Smooth muscle cell (in vitro differentiated cells): ENCODE data around the gene EIF3B. TPM values are rescaled to one million over a fixed set of nuclear protein-coding genes. Genes with fewer than 3 reads are reported as not detected.
"Not testable (repeated sequence)": the region's sequence is repeated elsewhere in the genome, so short reads cannot be mapped to it uniquely, and the experiment has no call there.

Experiments
- DNase-seq: peaks from one replicate; lab custom pipeline; 2025; ENCODE audit not compliant: unreplicated experiment; lab: John Stamatoyannopoulos, UW
- H2AFZ ChIP-seq: fragments of 200-600 bp; sonication (generic); 2 replicates; pipeline ENCODE4 v1.6.0; 2016; ENCODE audit warnings: antibody characterized with exemption, low read depth, mild to moderate bottlenecking
- H3F3A ChIP-seq: fragments of 200-600 bp; sonication (generic); 2 replicates; pipeline ENCODE4 v1.6.0; 2017; ENCODE audit warnings: antibody characterized with exemption, low read depth
- H3K27ac ChIP-seq: fragments of 200-600 bp; sonication (generic); 2 replicates; pipeline ENCODE4 v1.5.1; 2016; ENCODE audit warnings: low read depth, mild to moderate bottlenecking
- H3K27me3 ChIP-seq: fragments of 200-600 bp; sonication (generic); 2 replicates; pipeline ENCODE4 v1.6.1; 2016; ENCODE audit warnings: low read depth, mild to moderate bottlenecking
- H3K36me3 ChIP-seq: fragments of 200-600 bp; sonication (generic); 2 replicates; pipeline ENCODE4 v1.5.1; 2016; ENCODE audit warnings: low read depth
- H3K4me1 ChIP-seq: fragments of 200-600 bp; sonication (generic); 2 replicates; pipeline ENCODE4 v1.5.1; 2016; ENCODE audit warnings: low read depth
- H3K4me2 ChIP-seq: fragments of 200-600 bp; sonication (generic); 2 replicates; pipeline ENCODE4 v1.6.0; 2016; ENCODE audit warnings: mild to moderate bottlenecking
- H3K4me3 ChIP-seq: fragments of 200-600 bp; sonication (generic); 2 replicates; pipeline ENCODE4 v1.5.1; 2016; ENCODE audit warnings: mild to moderate bottlenecking
- H3K79me2 ChIP-seq: fragments of 200-600 bp; sonication (generic); 2 replicates; pipeline ENCODE4 v1.6.0; 2016; ENCODE audit warnings: low read depth, mild to moderate bottlenecking
- H3K9ac ChIP-seq: fragments of 200-600 bp; sonication (generic); 2 replicates; pipeline ENCODE4 v1.6.0; 2016; ENCODE audit warnings: low read depth
- H3K9me3 ChIP-seq: fragments of 200-600 bp; sonication (generic); replicated peaks from 2 replicates; pipeline ENCODE4 v1.5.1; 2016; ENCODE audit warnings: low read depth
- H4K20me1 ChIP-seq: fragments of 200-600 bp; sonication (generic); 2 replicates; pipeline ENCODE4 v1.6.0; 2016; ENCODE audit warnings: low read depth
- CTCF ChIP-seq: fragments of 200-600 bp; sonication (generic); IDR thresholded peaks from 2 replicates; pipeline ENCODE4 v1.5.1; 2017; ENCODE audit warnings: borderline replicate concordance, mild to moderate bottlenecking, antibody characterized with exemption; ENCODE audit not compliant: insufficient read depth, poor library complexity, severe bottlenecking
- WGBS: methylation state at CpG from one replicate; pipeline ENCODE4 v1.1.7; 2016; ENCODE audit warnings: low lambda C conversion rate; 5-methylcytosine and 5-hydroxymethylcytosine counted together
- polyA plus RNA-seq: library from polyadenylated mRNA; unstranded; fragments of >200 nt; fragmentation: Nextera tagmentation; extraction: Ambion mirVana; gene quantifications from 2 replicates; pipeline ENCODE4 v1.2.1, GENCODE V29; 2016
- total RNA-seq: library from RNA; depleted of rRNA; stranded (reverse); fragments of >200 nt; gene quantifications from 2 replicates; pipeline ENCODE4 v1.2.3, GENCODE V29; 2014

Gene EIF3B
- total and polyA plus RNA-seq, 2 experiments from 2014 or later = 96.1 to 112 TPM

GRCh38 chr7:2416650-2417049, 62.0 kb downstream of the EIF3B start:
- Histone ChIP-seq H3F3A (peaks cover 5% of the 10 kb centered on the region), H3K4me2 (no peak overlapping the region), H3K36me3 (no peaks in the 10 kb centered on the region), H3K9me3 (no peaks in the 10 kb centered on the region), H3K79me2 (peaks cover 11% of the 10 kb centered on the region), H3K4me3 (no peak overlapping the region), H4K20me1 (peaks cover 12% of the 10 kb centered on the region), H2AFZ (no peak overlapping the region), H3K27ac (no peak overlapping the region), H3K9ac (no peak overlapping the region), H3K27me3 (no peaks in the 10 kb centered on the region), H3K4me1 (no peaks in the 10 kb centered on the region)
- DNase-seq = no peak
- no peak for TF ChIP-seq CTCF
- 91% methylated on average over 6 of the region's 6 CpGs for WGBS

GRCh38 chr7:2417178-2417577, 62.6 kb downstream of the EIF3B start:
- not testable (repeated sequence) for H3K9ac ChIP-seq, H2AFZ ChIP-seq, H3K27me3 ChIP-seq, H3K36me3 ChIP-seq, H3K4me2 ChIP-seq, H3F3A ChIP-seq, H3K4me1 ChIP-seq, H4K20me1 ChIP-seq, DNase-seq, H3K27ac ChIP-seq, H3K4me3 ChIP-seq, H3K9me3 ChIP-seq
- WGBS = 100% methylated on average over 3 of the region's 3 CpGs
- peaks cover 11% of the 10 kb centered on the region for H3K79me2 ChIP-seq

- TF ChIP-seq CTCF = no peak
- no peak for DNase-seq
Measured at GRCh38 chr7:2417981-2418481, 63.4 kb downstream of the EIF3B start.

GRCh38 chr7:2420216-2420933, 65.7 kb downstream of the EIF3B start:
- H3K9ac ChIP-seq = no peak overlapping the region
- H2AFZ ChIP-seq = no peak overlapping the region
- no peak overlapping the region for H3K27ac ChIP-seq
- no peaks in the 10 kb centered on the region for H3K27me3 ChIP-seq
- no peaks in the 10 kb centered on the region for H3K4me1 ChIP-seq
- TF ChIP-seq CTCF = no peak
- no peak for DNase-seq
- WGBS = 94% methylated on average over 7 of the region's 7 CpGs
- no peaks in the 10 kb centered on the region for H3K36me3 ChIP-seq
- H3K4me2 ChIP-seq = no peak overlapping the region
- peaks cover 13% of the 10 kb centered on the region for H4K20me1 ChIP-seq
- no peaks in the 10 kb centered on the region for H3F3A ChIP-seq
- no peak overlapping the region for H3K4me3 ChIP-seq
- no peaks in the 10 kb centered on the region for H3K9me3 ChIP-seq
- no peaks in the 10 kb centered on the region for H3K79me2 ChIP-seq

More at GRCh38 chr7:2417981-2418481, 63.4 kb downstream of the EIF3B start:
- H3K4me3 ChIP-seq = no peak overlapping the region
- no peak overlapping the region for H2AFZ ChIP-seq
- H3K4me2 ChIP-seq = no peak overlapping the region
- H3K9me3 ChIP-seq = no peaks in the 10 kb centered on the region
- no peak overlapping the region for H3K27ac ChIP-seq
- no peaks in the 10 kb centered on the region for H3K36me3 ChIP-seq
- peaks cover 11% of the 10 kb centered on the region for H3K79me2 ChIP-seq
- H3K4me1 ChIP-seq = no peaks in the 10 kb centered on the region
- no peaks in the 10 kb centered on the region for H3K27me3 ChIP-seq
- 87% methylated on average over 15 of the region's 15 CpGs for WGBS
- H3F3A ChIP-seq = peaks cover 4% of the 10 kb centered on the region
- H4K20me1 ChIP-seq = peaks cover 10% of the 10 kb centered on the region
- H3K9ac ChIP-seq = no peak overlapping the region
